Activated T-helper 9 cell treated with anti-CD3 and anti-CD28 coated beads, Interleukin-2, amount 50 U/mL, for 16 hours (primary cell): ENCODE results near the gene DTNB.
"Not testable (repeated sequence)": the region's sequence is repeated elsewhere in the genome, so short reads cannot be mapped to it uniquely, and the experiment has no call there.

Experiments
- DNase-seq: peaks from one replicate; pipeline ENCODE4 v3.0.0-alpha.2; 2020; ENCODE audit warnings: low read depth

The DTNB gene

GRCh38 chr2:25682082-25682481, 8.7 kb upstream of the DTNB start:
- no peak for DNase-seq

- DNase-seq, result no peak
Observed at GRCh38 chr2:25677877-25678276, 4.5 kb upstream of the DTNB start.

GRCh38 chr2:25674077-25674362, 643 bp upstream of the DTNB start:
- no peak for DNase-seq

GRCh38 chr2:25672494-25673299, 680 bp downstream of the DTNB start:
- peak; percentile 58 for DNase-seq

- no peak for DNase-seq
Observed at GRCh38 chr2:25671622-25672021, 1.8 kb downstream of the DTNB start.

- DNase-seq, result no peak
Observed at GRCh38 chr2:25669520-25669919, 3.9 kb downstream of the DTNB start.

- DNase-seq, result no peak
Observed at GRCh38 chr2:25666218-25666617, 7.2 kb downstream of the DTNB start.

GRCh38 chr2:25665429-25665828, 7.9 kb downstream of the DTNB start:
- DNase-seq, result not testable (repeated sequence)

GRCh38 chr2:25664965-25665307, 8.4 kb downstream of the DTNB start:
- DNase-seq, result no peak

GRCh38 chr2:25664183-25664964, 9.0 kb downstream of the DTNB start:
- no peak for DNase-seq

GRCh38 chr2:25655316-25655715, 18.1 kb downstream of the DTNB start:
- DNase-seq, result no peak

GRCh38 chr2:25654801-25655200, 18.6 kb downstream of the DTNB start:
- no peak for DNase-seq

GRCh38 chr2:25651782-25652455, 21.5 kb downstream of the DTNB start:
- DNase-seq, result no peak

GRCh38 chr2:25651066-25651465, 22.3 kb downstream of the DTNB start:
- DNase-seq, result no peak

- DNase-seq, result no peak
Observed at GRCh38 chr2:25650256-25650655, 23.1 kb downstream of the DTNB start.

GRCh38 chr2:25649786-25650185, 23.6 kb downstream of the DTNB start:
- no peak for DNase-seq

- DNase-seq, result no peak
Observed at GRCh38 chr2:25642298-25642697, 31.1 kb downstream of the DTNB start.

GRCh38 chr2:25639696-25640095, 33.7 kb downstream of the DTNB start:
- no peak for DNase-seq

- no peak for DNase-seq
Observed at GRCh38 chr2:25639131-25639530, 34.2 kb downstream of the DTNB start.

- DNase-seq, result no peak
Observed at GRCh38 chr2:25635797-25636196, 37.6 kb downstream of the DTNB start.

GRCh38 chr2:25633801-25634200, 39.6 kb downstream of the DTNB start:
- not testable (repeated sequence) for DNase-seq

- no peak for DNase-seq
Observed at GRCh38 chr2:25632396-25632795, 41.0 kb downstream of the DTNB start.

- DNase-seq, result no peak
Observed at GRCh38 chr2:25624635-25625034, 48.7 kb downstream of the DTNB start.
